H1 (cell line): Measurements from ENCODE around the gene RMND5A. TPM values are rescaled to one million over a fixed set of nuclear protein-coding genes. Genes with fewer than 3 reads are reported as not detected.

Experiments used
- CTCF ChIA-PET: fragments of 300-600 bp; sonication (Branson Sonifier 250); formaldehyde crosslinking; loops from one replicate; lab custom pipeline; 2021; ENCODE audit not compliant: partially characterized antibody; lab: Charles Lee
- POLR2A ChIA-PET: fragments of 300-600 bp; sonication (Branson Sonifier 250); formaldehyde crosslinking; loops from one replicate; lab custom pipeline; 2021; ENCODE audit warnings: inconsistent platforms; ENCODE audit not compliant: partially characterized antibody; lab: Charles Lee
- DNase-seq, 2 experiments: peaks; one replicate each; pipeline versions ENCODE4 v3.0.0 to v3.0.0-alpha.2; 2010 to 2022; ENCODE audit warnings: low spot score in 2 of 2, low read depth in 1 of 2, mixed read lengths in 1 of 2
- FAIRE-seq: peaks from 2 replicates; lab custom pipeline; 2011; peaks lifted over from hg19 to GRCh38; lab: Jason Lieb, UNC
- H2AFZ ChIP-seq: 2 replicates; pipeline ENCODE4 v1.8.1; 2012; ENCODE audit warnings: low read length, inconsistent platforms
- H2AK5ac ChIP-seq: 2 replicates; pipeline ENCODE4 v1.6.1; 2013; ENCODE audit warnings: low read depth, low read length
- H2BK120ac ChIP-seq: replicated peaks from 2 replicates; pipeline ENCODE3; 2013; ENCODE audit warnings: low read depth, low read length, inconsistent platforms
- H2BK12ac ChIP-seq: 2 replicates; pipeline ENCODE4 v1.6.1; 2013; ENCODE audit warnings: low read depth, low read length
- H2BK15ac ChIP-seq: 2 replicates; pipeline ENCODE4 v1.6.1; 2013; ENCODE audit warnings: low read length
- H2BK20ac ChIP-seq: 2 replicates; pipeline ENCODE4 v1.6.1; 2013; ENCODE audit warnings: low read length
- H2BK5ac ChIP-seq: 2 replicates; pipeline ENCODE4 v1.6.1; 2013; ENCODE audit warnings: low read depth, low read length
- H3K14ac ChIP-seq: 2 replicates; pipeline ENCODE4 v1.6.1; 2013; ENCODE audit warnings: inconsistent platforms; ENCODE audit not compliant: insufficient read length
- H3K18ac ChIP-seq: 2 replicates; pipeline ENCODE4 v1.6.1; 2013; ENCODE audit warnings: low read length; ENCODE audit errors: extremely low read depth
- H3K23ac ChIP-seq: 2 replicates; pipeline ENCODE4 v1.6.1; 2013; ENCODE audit warnings: inconsistent platforms; ENCODE audit not compliant: insufficient read length
- H3K23me2 ChIP-seq: 2 replicates; pipeline ENCODE4 v1.6.1; 2013; ENCODE audit warnings: low read depth, low read length
- H3K27ac ChIP-seq: 2 replicates; pipeline ENCODE4 v1.6.1; 2011; ENCODE audit warnings: low read depth, low read length, inconsistent platforms
- H3K27me3 ChIP-seq, 4 experiments: replicated peaks in 1 of 4; 1 replicate in 1 of 4; 2 replicates in 3 of 4; pipeline versions ENCODE4 v1.6.1 to v1.8.1; 2011 to 2013; ENCODE audit warnings: low read length in 3 of 4, mild to moderate bottlenecking in 3 of 4, inconsistent platforms in 2 of 4, mixed read lengths in 2 of 4, moderate library complexity in 1 of 4; ENCODE audit not compliant: control insufficient read depth in 3 of 4, insufficient read depth in 3 of 4; ENCODE audit errors: extremely low read depth in 1 of 4
- H3K36me3 ChIP-seq, 4 experiments: 2 replicates each; pipeline versions ENCODE4 v1.6.1 to v1.8.1; 2011 to 2013; ENCODE audit warnings: mild to moderate bottlenecking in 4 of 4, low read length in 3 of 4, moderate library complexity in 2 of 4, control low read depth in 1 of 4, inconsistent platforms in 1 of 4; ENCODE audit not compliant: insufficient read depth in 4 of 4, control insufficient read depth in 2 of 4
- H3K4ac ChIP-seq: replicated peaks from 2 replicates; pipeline ENCODE3; 2013; ENCODE audit warnings: low read length, low read depth, mixed read lengths, inconsistent platforms; ENCODE audit not compliant: insufficient read length
- H3K4me1 ChIP-seq, 4 experiments: replicated peaks in 1 of 4; 1 replicate in 1 of 4; 2 replicates in 3 of 4; pipeline versions ENCODE4 v1.6.1 to v1.8.1; 2011 to 2013; ENCODE audit warnings: low read length in 3 of 4, inconsistent platforms in 2 of 4, mixed read lengths in 1 of 4; ENCODE audit not compliant: insufficient read depth in 4 of 4, control insufficient read depth in 3 of 4
- H3K4me2 ChIP-seq, 2 experiments: 2 replicates each; pipeline versions ENCODE4 v1.6.1 to v1.8.1; 2011 to 2013; ENCODE audit warnings: low read depth in 2 of 2, low read length in 2 of 2, control low read depth in 1 of 2, inconsistent platforms in 1 of 2, mild to moderate bottlenecking in 1 of 2; ENCODE audit not compliant: insufficient read depth in 1 of 2
- H3K4me3 ChIP-seq, 4 experiments: fragments of 200-600, 300-600 bp in 1 of 4; sonication (generic), shearing (Covaris generic), sonication (Bioruptor Twin) in 1 of 4; 2 replicates each; pipeline versions ENCODE4 v1.5.1 to v1.8.1; 2011 to 2016; ENCODE audit warnings: low read length in 4 of 4, low read depth in 3 of 4, control low read depth in 2 of 4, inconsistent platforms in 2 of 4, mild to moderate bottlenecking in 2 of 4, mixed read lengths in 1 of 4, moderate library complexity in 1 of 4; ENCODE audit not compliant: insufficient read depth in 2 of 4; ENCODE audit errors: extremely low read depth in 1 of 4
- H3K56ac ChIP-seq: replicated peaks from 2 replicates; pipeline ENCODE3; 2013; ENCODE audit warnings: low read depth, mild to moderate bottlenecking, mixed read lengths, low read length, inconsistent platforms; ENCODE audit not compliant: insufficient read length
- H3K79me1 ChIP-seq: 2 replicates; pipeline ENCODE4 v1.6.1; 2013; ENCODE audit warnings: low read depth, low read length, control low read depth
- H3K79me2 ChIP-seq, 2 experiments: 2 replicates each; pipeline versions ENCODE4 v1.6.1 to v1.8.1; 2012 to 2013; ENCODE audit warnings: low read length in 2 of 2, mild to moderate bottlenecking in 2 of 2, inconsistent platforms in 1 of 2; ENCODE audit not compliant: insufficient read depth in 2 of 2, control insufficient read depth in 1 of 2
- H3K9ac ChIP-seq, 4 experiments: replicated peaks in 1 of 4; 1 replicate in 1 of 4; 2 replicates in 3 of 4; pipeline versions ENCODE4 v1.6.1 to v1.8.1; 2011 to 2013; ENCODE audit warnings: low read depth in 3 of 4, low read length in 3 of 4, control low read depth in 2 of 4, mild to moderate bottlenecking in 2 of 4, moderate library complexity in 2 of 4, inconsistent platforms in 1 of 4; ENCODE audit errors: extremely low read depth in 1 of 4
- H3K9me3 ChIP-seq, 2 experiments: 2 replicates each; pipeline versions ENCODE4 v1.6.1 to v1.8.1; 2012 to 2013; ENCODE audit warnings: mild to moderate bottlenecking in 2 of 2, moderate library complexity in 2 of 2, control low read depth in 1 of 2, inconsistent platforms in 1 of 2, low read depth in 1 of 2, low read length in 1 of 2, mixed read lengths in 1 of 2; ENCODE audit not compliant: insufficient read depth in 2 of 2
- H4K20me1 ChIP-seq, 2 experiments: replicated peaks in 1 of 2; 2 replicates each; pipeline versions ENCODE3 to v1.8.1; 2011 to 2013; ENCODE audit warnings: inconsistent platforms in 2 of 2, low read length in 2 of 2, mild to moderate bottlenecking in 1 of 2; ENCODE audit not compliant: insufficient read depth in 2 of 2, control insufficient read depth in 1 of 2
- H4K5ac ChIP-seq: 2 replicates; pipeline ENCODE4 v1.6.1; 2013; ENCODE audit warnings: low read length, low read depth, mixed read lengths, inconsistent platforms; ENCODE audit not compliant: insufficient read length
- H4K8ac ChIP-seq: 2 replicates; pipeline ENCODE4 v1.8.0; 2013; ENCODE audit warnings: mild to moderate bottlenecking, moderate library complexity, low read length, inconsistent platforms; ENCODE audit not compliant: insufficient read depth; ENCODE audit errors: extremely low read depth
- H4K91ac ChIP-seq: replicated peaks from 2 replicates; pipeline ENCODE3; 2013; ENCODE audit warnings: low read length, mixed read lengths, inconsistent platforms; ENCODE audit not compliant: insufficient read length
- CBX8 ChIP-seq: fragments of 300-800, 300-1000 bp; sonication (generic); IDR thresholded peaks from 2 replicates; pipeline ENCODE4 v1.7.1; 2016; ENCODE audit warnings: low read depth, low read length, borderline replicate concordance
- RNF2 ChIP-seq: fragments of 200-900, 300-1000 bp; sonication (generic); IDR thresholded peaks from 2 replicates; pipeline ENCODE4 v1.7.1; 2016; ENCODE audit warnings: borderline replicate concordance, low read depth, mild to moderate bottlenecking, antibody characterized with exemption, low read length; ENCODE audit not compliant: poor library complexity, severe bottlenecking; ENCODE audit errors: missing control alignments
- SIN3A ChIP-seq, 2 experiments: IDR thresholded peaks in 1 of 2; conservative IDR thresholded peaks in 1 of 2; 2 replicates each; pipeline ENCODE4 v1.6.1; 2011 to 2012; ENCODE audit warnings: low read length in 2 of 2, improper control_type of control experiment in 1 of 2, low read depth in 1 of 2, mild to moderate bottlenecking in 1 of 2
- SP1 ChIP-seq: IDR thresholded peaks from 2 replicates; pipeline ENCODE4 v1.6.1; 2011; ENCODE audit warnings: low read depth, low read length
- SP4 ChIP-seq: IDR thresholded peaks from 2 replicates; pipeline ENCODE4 v1.6.1; 2012; ENCODE audit warnings: low read length, inconsistent platforms
- SUZ12 ChIP-seq: fragments of 200-600 bp; sonication (generic); IDR thresholded peaks from 2 replicates; pipeline ENCODE4 v1.6.1; 2012; ENCODE audit warnings: mild to moderate bottlenecking, inconsistent platforms, low read length, moderate library complexity, mixed read lengths
- TAF1 ChIP-seq: IDR thresholded peaks from 2 replicates; pipeline ENCODE4 v1.6.1; 2011; ENCODE audit warnings: mild to moderate bottlenecking, low read depth, low read length
- WGBS, 2 experiments: shearing (Covaris generic) in 1 of 2; methylation state at CpG; one replicate each; pipeline versions ENCODE4 v1.1.6 to v1.1.7; 2013 to 2015; ENCODE audit warnings: low lambda C conversion rate in 2 of 2, mixed read lengths in 2 of 2, inconsistent platforms in 1 of 2, low coverage in 1 of 2, missing lambda C conversion rate in 1 of 2; ENCODE audit not compliant: insufficient replicate concordance in 2 of 2, insufficient coverage in 1 of 2, insufficient read length in 1 of 2; ENCODE audit errors: extremely low coverage in 1 of 2, missing lambda C conversion rate in 1 of 2; 5-methylcytosine and 5-hydroxymethylcytosine counted together
- polyA plus RNA-seq, 7 experiments: library from polyadenylated mRNA; depleted of rRNA in 3 of 7; stranded (reverse) in 5 of 7; unstranded in 2 of 7; fragments of >200 nt in 5 of 7; fragments of 200-250 nt in 2 of 7; gene quantifications; 1 replicate in 5 of 7; 2 replicates in 1 of 7; 4 replicates in 1 of 7; pipeline versions ENCODE4 v1.2.1 to v1.2.3, GENCODE V29; 2011 to 2013; ENCODE audit warnings: missing spikeins in 2 of 7, mixed read lengths in 2 of 7
- total RNA-seq: library from RNA; stranded (reverse); fragmentation: NEBNext Ultra II Directional; extraction: Animal tissue kit (Norgen Biotek cat#: 25700); gene quantifications from 2 replicates; pipeline ENCODE4 v1.2.1, GENCODE V29; 2021
- TF ChIP-seq, protein P1 (sequence below), 3 experiments: IDR thresholded peaks; 1 replicate in 2 of 3; 2 replicates in 1 of 3; pipeline versions ENCODE4 v1.5.1 to v1.6.1; 2011; ENCODE audit warnings: low read length in 3 of 3, mild to moderate bottlenecking in 3 of 3, inconsistent platforms in 2 of 3, low read depth in 1 of 3, moderate library complexity in 1 of 3; ENCODE audit not compliant: insufficient read depth in 1 of 3; ENCODE audit errors: control extremely low read depth in 1 of 3

RMND5A gene
- total and polyA plus RNA-seq, 2 of the 8 experiments (the other 6 are each of a cell fraction or from before 2014, with no cell fraction given), result 21.0 to 66.2 TPM

DNA sequence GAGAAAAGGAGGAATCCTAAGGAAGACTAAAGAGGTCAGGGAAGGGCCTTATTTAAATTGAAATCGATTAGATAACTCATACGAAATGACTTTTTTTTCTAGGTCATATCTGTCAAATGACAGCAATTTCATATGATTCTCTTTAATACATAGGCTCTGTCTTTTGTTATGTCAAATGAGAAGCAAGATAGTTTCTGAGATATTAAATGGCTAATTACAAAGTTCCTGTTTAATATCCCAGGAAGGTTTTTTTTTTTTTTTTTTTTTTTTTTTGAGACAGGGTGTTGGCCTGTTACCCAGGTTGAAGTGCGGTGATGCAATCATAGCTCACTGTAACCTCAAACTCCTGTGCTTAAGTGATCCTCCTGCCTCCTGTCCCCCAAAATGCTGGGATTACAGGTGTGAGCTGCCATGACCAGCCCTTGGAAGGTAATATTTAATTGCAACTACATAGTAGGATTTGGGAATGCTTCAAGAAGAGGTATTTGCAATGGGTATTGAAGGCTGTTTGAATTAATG, 48.0 kb upstream of the RMND5A start:
- H3K23me2 ChIP-seq, result no peaks in the 10 kb centered on the region
- TF ChIP-seq TAF1, result no peak
- TF ChIP-seq CBX8, result no peak
- no peak for TF ChIP-seq SP1
- no peak for TF ChIP-seq RNF2
- TF ChIP-seq SUZ12, result no peak
- no peak for TF ChIP-seq SIN3A (conservative IDR thresholded peaks at IDR 0.05 in 1 of 2, IDR thresholded peaks at IDR 0.05 in 1 of 2; ENCODE audit: low read depth in 1 of 2, low read length in 2 of 2)
- no peak for TF ChIP-seq SP4
- TF ChIP-seq, protein P1, sequence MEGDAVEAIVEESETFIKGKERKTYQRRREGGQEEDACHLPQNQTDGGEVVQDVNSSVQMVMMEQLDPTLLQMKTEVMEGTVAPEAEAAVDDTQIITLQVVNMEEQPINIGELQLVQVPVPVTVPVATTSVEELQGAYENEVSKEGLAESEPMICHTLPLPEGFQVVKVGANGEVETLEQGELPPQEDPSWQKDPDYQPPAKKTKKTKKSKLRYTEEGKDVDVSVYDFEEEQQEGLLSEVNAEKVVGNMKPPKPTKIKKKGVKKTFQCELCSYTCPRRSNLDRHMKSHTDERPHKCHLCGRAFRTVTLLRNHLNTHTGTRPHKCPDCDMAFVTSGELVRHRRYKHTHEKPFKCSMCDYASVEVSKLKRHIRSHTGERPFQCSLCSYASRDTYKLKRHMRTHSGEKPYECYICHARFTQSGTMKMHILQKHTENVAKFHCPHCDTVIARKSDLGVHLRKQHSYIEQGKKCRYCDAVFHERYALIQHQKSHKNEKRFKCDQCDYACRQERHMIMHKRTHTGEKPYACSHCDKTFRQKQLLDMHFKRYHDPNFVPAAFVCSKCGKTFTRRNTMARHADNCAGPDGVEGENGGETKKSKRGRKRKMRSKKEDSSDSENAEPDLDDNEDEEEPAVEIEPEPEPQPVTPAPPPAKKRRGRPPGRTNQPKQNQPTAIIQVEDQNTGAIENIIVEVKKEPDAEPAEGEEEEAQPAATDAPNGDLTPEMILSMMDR (IDR thresholded peaks at IDR 0.05; ENCODE audit: control extremely low read depth in 1 of 3, insufficient read depth in 1 of 3, low read depth in 1 of 3, low read length in 3 of 3), result no peak
- no peaks in the 10 kb centered on the region for H3K79me1 ChIP-seq
- no peak overlapping the region for H2BK15ac ChIP-seq
- H3K27ac ChIP-seq, result no peak overlapping the region
- H3K27me3 ChIP-seq, result no peaks in the 10 kb centered on the region
- H3K4ac ChIP-seq, result no peak overlapping the region
- no peak overlapping the region for H3K4me3 ChIP-seq
- no peak overlapping the region for H2BK120ac ChIP-seq
- no peak overlapping the region for H2AFZ ChIP-seq
- 96% methylated on average over 3 of the region's 3 CpGs; no CpG with 5 or more reads in 1 of the 2 experiments for WGBS, 2 experiments
- H3K14ac ChIP-seq, result no peak overlapping the region
- H3K18ac ChIP-seq, result no peak overlapping the region
- DNase-seq (no peak), FAIRE-seq (no peak)
- no peaks in the 10 kb centered on the region for H3K36me3 ChIP-seq
- H3K9me3 ChIP-seq, result no peaks in the 10 kb centered on the region
- H4K91ac ChIP-seq, result no peak overlapping the region
- H2AK5ac ChIP-seq, result no peak overlapping the region
- no peak overlapping the region for H3K9ac ChIP-seq
- no peak overlapping the region for H3K4me2 ChIP-seq
- H3K56ac ChIP-seq, result no peak overlapping the region
- no peak overlapping the region for H2BK5ac ChIP-seq
- H3K79me2 ChIP-seq, result no peaks in the 10 kb centered on the region
- no peak overlapping the region for H2BK12ac ChIP-seq
- CTCF ChIA-PET, result no interaction called here
- H3K4me1 ChIP-seq, result no peaks in the 10 kb centered on the region
- no peak overlapping the region for H4K8ac ChIP-seq
- no peaks in the 10 kb centered on the region for H4K20me1 ChIP-seq
- POLR2A ChIA-PET, result no interaction called here
- H3K23ac ChIP-seq, result no peak overlapping the region
- H4K5ac ChIP-seq, result no peak overlapping the region
- H2BK20ac ChIP-seq, result no peak overlapping the region
